Skeletal muscle tissue (tissue), 4 donors: ENCODE measurements around the gene RNASEH2A. TPM values are rescaled to one million over a fixed set of nuclear protein-coding genes. Genes with fewer than 3 reads are reported as not detected.
"Not testable (repeated sequence)": the region's sequence is repeated elsewhere in the genome, so short reads cannot be mapped to it uniquely, and the experiment has no call there.

ENCODE experiments used
- H3K27ac ChIP-seq: one replicate; pipeline ENCODE4 v1.7.0; 2013; ENCODE audit warnings: mild to moderate bottlenecking, low read depth, low read length, inconsistent platforms
- H3K27me3 ChIP-seq, 3 donors: one replicate each; pipeline ENCODE4 v1.7.0; 2013; ENCODE audit warnings: low read length in 3 of 3; ENCODE audit not compliant: control insufficient read depth in 3 of 3, insufficient read depth in 3 of 3
- H3K36me3 ChIP-seq, 3 donors: one replicate each; pipeline ENCODE4 v1.7.0; 2013; ENCODE audit warnings: low read length in 3 of 3; ENCODE audit not compliant: control insufficient read depth in 3 of 3, insufficient read depth in 3 of 3
- H3K4me1 ChIP-seq, 3 donors: one replicate each; pipeline ENCODE4 v1.7.0; 2013; ENCODE audit warnings: low read length in 3 of 3, mild to moderate bottlenecking in 3 of 3; ENCODE audit not compliant: control insufficient read depth in 3 of 3, insufficient read depth in 3 of 3
- H3K4me3 ChIP-seq, 3 donors: one replicate each; pipeline ENCODE4 v1.7.0; 2013; ENCODE audit warnings: low read length in 3 of 3
- H3K9ac ChIP-seq, 3 donors: one replicate each; pipeline ENCODE4 v1.7.0; 2013; ENCODE audit warnings: low read length in 3 of 3, mild to moderate bottlenecking in 3 of 3, moderate library complexity in 2 of 3, low read depth in 1 of 3
- H3K9me3 ChIP-seq, 3 donors: one replicate each; pipeline ENCODE4 v1.7.0; 2013; ENCODE audit warnings: low read length in 3 of 3; ENCODE audit not compliant: control insufficient read depth in 3 of 3
- total RNA-seq: library from RNA; depleted of rRNA; stranded (reverse); fragments of >200 nt; gene quantifications from one replicate; pipeline ENCODE4 v1.2.3, GENCODE V29; 2014
- donor health status: Osteomylitis.

The RNASEH2A gene
- total RNA-seq, 1 donor from 2014 or later, result 5.7 TPM

GRCh38 chr19:12792853-12793289, 13.5 kb upstream of the RNASEH2A start:
- H3K9me3 ChIP-seq, result no peaks in the 10 kb centered on the region
- peak overlapping the region; percentile 95 to 99 (median 98) for H3K9ac ChIP-seq
- peaks cover 2 to 9% (median 8%) of the 10 kb centered on the region in 3 donors for H3K36me3 ChIP-seq
- peak overlapping the region; percentile 99 for H3K27ac ChIP-seq
- peak overlapping the region; percentile 93 to 98 (median 93) for H3K4me3 ChIP-seq
- H3K27me3 ChIP-seq, result no peaks in the 10 kb centered on the region
- peaks cover 44 to 51% (median 45%) of the 10 kb centered on the region in 3 donors for H3K4me1 ChIP-seq

- Histone ChIP-seq H3K36me3 (peaks cover 2 to 10% (median 8%) of the 10 kb centered on the region in 3 donors), H3K4me3 (peak overlapping the region; percentile 93 to 98 (median 93)), H3K9me3 (no peaks in the 10 kb centered on the region), H3K27me3 (no peaks in the 10 kb centered on the region), H3K4me1 (peaks cover 38 to 45% (median 39%) of the 10 kb centered on the region in 3 donors), H3K27ac (peak overlapping the region; percentile 99), H3K9ac (peak overlapping the region; percentile 95 to 99 (median 98))
Measured at GRCh38 chr19:12793290-12794195, 12.8 kb upstream of the RNASEH2A start.

- Histone ChIP-seq H3K4me3 (peak overlapping the region; percentile 52 to 98 (median 93)), H3K4me1 (peaks cover 29 to 37% (median 31%) of the 10 kb centered on the region in 3 donors), H3K9me3 (no peaks in the 10 kb centered on the region), H3K27me3 (no peaks in the 10 kb centered on the region), H3K9ac (peak overlapping the region; percentile 83 to 99 (median 95)), H3K36me3 (peaks cover 8 to 15% (median 10%) of the 10 kb centered on the region in 3 donors), H3K27ac (peak overlapping the region; percentile 99)
Measured at GRCh38 chr19:12794196-12794941, 12.0 kb upstream of the RNASEH2A start.

DNA sequence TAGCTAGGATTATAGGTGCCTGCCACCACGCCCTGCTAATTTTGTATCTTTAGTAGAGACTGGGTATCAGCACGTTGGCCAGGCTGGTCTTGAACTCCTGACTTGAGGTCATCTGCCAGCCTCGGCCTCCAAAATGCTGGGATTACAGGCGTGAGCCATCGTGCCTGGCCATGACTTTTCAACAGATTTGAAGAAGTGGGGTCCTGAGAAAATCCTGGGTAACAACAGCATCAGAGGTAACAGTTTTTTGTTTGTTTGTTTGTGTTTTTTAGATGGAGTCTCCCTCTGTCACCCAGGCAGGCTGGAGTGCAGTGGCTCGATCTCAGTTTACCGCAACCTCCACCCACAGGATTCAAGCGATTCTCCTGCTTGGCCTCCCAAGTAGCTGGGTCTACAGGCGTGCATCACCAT, 11.4 kb upstream of the RNASEH2A start:
- Histone ChIP-seq H3K4me3 (no peak overlapping the region), H3K36me3 (peaks cover 14 to 21% (median 16%) of the 10 kb centered on the region in 3 donors), H3K27ac (no peak overlapping the region), H3K4me1 (peaks cover 29 to 43% (median 30%) of the 10 kb centered on the region in 3 donors), H3K9me3 (no peaks in the 10 kb centered on the region), H3K9ac (peak overlapping the region in 1 of 3 donors; percentile 83), H3K27me3 (no peaks in the 10 kb centered on the region)

DNA sequence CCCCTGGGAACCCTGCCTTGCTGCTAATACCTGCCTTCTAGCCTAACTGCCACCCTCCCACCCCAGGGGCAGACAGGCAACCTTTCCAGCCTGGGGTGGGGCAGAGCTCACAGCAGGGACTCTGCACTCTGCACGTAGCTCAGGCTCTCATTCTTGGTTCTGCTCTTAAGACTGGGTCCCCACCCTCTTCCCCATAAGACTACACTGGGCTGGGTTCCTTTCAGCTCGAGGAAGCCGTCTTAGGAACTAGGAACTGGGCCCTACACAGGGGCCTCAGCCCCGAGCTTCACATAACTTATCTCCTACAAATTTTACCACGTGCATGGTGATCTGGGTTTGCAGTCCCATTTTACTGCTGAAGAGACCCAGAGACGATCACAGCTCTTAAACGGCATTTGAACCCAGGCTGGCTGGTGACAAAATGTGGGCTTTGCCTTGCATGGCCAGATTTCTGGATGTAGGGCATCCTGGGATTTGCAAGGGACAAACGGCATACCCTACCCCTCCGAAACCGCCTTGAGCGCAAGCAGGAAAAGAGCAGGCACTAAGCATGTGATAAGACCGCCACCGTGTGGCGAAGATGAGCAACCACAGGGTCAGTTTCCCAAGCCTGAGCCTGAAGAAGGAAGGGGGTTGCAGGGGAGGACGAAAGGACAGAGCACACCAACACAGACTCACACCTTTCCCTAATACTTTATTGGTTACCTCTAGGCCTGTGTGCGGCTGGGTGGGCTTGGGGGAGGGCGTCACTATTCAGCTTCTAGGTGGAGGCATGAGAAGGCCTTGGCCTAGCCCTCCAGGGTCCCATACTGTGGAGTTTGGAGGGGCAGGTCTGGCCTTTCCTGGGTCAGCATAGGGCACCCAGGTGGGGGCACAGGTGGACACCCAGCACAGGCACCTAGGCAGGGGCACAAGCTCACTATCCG, 10.0 kb upstream of the RNASEH2A start:
- Histone ChIP-seq H3K4me1 (peaks cover 28 to 45% (median 31%) of the 10 kb centered on the region in 3 donors), H3K27me3 (no peaks in the 10 kb centered on the region), H3K9me3 (no peaks in the 10 kb centered on the region), H3K27ac (peak overlapping the region; percentile 40), H3K9ac (peak overlapping the region in 2 of 3 donors; percentile 54), H3K4me3 (peak overlapping the region in 1 of 3 donors; percentile 40), H3K36me3 (peaks cover 20 to 27% (median 24%) of the 10 kb centered on the region in 3 donors)

DNA sequence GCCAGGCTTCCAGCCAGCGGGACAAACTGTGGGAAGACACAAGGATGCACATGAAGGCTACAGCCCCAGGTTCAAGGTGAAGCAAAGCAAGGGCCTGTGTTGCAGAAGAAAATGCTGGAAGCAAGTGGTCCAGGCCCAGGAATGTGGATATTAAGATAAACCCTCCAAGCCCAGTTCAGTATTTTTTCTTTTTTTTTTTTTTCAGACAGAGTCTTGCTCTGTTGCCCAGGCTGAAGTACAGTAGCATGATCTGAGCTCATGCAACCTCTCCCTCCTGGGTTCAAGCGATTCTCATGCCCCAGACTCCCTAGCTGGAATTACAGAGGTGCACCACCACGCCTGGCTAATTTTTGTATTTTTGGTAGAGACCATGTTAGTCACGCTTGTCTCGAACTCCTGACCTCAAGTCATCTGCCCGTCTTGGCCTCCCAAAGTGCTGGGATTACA, 9.2 kb upstream of the RNASEH2A start:
- Histone ChIP-seq H3K27ac (no peak overlapping the region), H3K9ac (no peak overlapping the region), H3K4me3 (no peak overlapping the region), H3K4me1 (peaks cover 31 to 52% (median 34%) of the 10 kb centered on the region in 3 donors), H3K36me3 (peaks cover 20 to 29% (median 24%) of the 10 kb centered on the region in 3 donors), H3K9me3 (no peaks in the 10 kb centered on the region), H3K27me3 (no peaks in the 10 kb centered on the region)

DNA sequence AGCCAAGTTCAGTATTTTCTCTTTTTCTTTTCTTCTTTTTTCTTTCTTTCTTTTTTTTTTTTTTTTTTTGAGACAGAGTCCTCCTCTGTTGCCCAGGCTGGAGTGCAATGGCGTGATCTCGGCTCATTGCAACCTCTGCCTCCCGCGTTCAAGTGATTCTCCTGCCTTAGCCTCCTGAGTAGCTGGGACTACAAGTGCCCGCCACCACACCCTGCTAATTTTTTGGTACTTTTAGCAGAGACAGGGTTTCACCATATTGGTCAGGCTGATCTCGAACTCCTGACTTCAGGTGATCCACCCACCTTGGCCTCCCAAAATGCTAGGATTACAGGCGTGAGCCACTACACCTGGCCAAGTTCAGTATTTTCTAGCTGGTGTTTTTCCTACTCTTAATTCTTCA, 8.8 kb upstream of the RNASEH2A start:
- peaks cover 20 to 27% (median 24%) of the 10 kb centered on the region in 3 donors for H3K36me3 ChIP-seq
- H3K4me3 ChIP-seq, H3K27ac ChIP-seq, H3K9me3 ChIP-seq, H3K27me3 ChIP-seq, H3K9ac ChIP-seq: not testable (repeated sequence)
- H3K4me1 ChIP-seq, result peaks cover 35 to 53% (median 38%) of the 10 kb centered on the region in 3 donors

DNA sequence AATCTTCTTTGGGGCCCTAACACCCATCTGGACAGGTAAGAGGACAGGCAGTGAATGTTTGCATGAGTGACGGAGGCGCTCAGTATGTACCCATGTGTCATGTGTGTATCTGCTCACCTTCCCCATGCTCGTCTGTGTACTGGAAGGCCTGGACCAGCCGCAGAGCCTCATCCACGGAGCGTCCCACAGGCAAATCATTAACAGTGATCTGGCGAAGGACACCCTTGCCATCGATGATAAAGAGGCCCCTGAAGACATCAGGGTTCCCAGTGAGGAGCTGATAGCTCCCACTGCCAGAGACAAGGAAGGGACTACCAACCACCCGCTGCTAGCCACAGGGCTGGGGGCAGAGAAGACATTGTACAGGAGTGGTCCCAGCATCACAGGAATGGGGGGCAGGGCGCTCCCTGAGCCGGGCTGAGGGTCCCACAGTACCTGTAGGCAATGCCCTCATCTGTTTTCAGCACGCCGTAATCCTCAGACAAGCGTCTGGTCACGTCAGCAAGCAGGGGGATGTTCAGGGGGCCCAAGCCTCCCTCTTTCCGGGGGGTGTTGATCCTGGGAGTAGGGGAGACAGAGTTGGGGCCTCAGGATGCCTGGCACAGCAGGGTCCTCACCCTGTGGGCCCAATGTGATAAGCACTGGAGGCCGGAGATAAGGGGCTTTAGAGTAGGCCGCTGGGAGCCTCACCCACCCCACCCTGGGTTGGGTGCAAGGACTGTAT, 6.5 kb upstream of the RNASEH2A start:
- Histone ChIP-seq H3K36me3 (peaks cover 20 to 25% (median 24%) of the 10 kb centered on the region in 3 donors), H3K4me3 (peak overlapping the region in 2 of 3 donors; percentile 19 to 99), H3K9ac (peak overlapping the region; percentile 93 to 99 (median 97)), H3K27me3 (no peaks in the 10 kb centered on the region), H3K9me3 (no peaks in the 10 kb centered on the region), H3K27ac (no peak overlapping the region), H3K4me1 (peaks cover 28 to 43% (median 30%) of the 10 kb centered on the region in 3 donors)
